Heart right ventricle (tissue), 16 donors: Measurements from ENCODE around the gene PHC3. TPM values are rescaled to one million over a fixed set of nuclear protein-coding genes. Genes with fewer than 3 reads are reported as not detected.

Experiments used
- ATAC-seq, 8 donors: fragments of 200-7000 bp; cut with Tn5 transposase; one replicate each; pipeline ENCODE4 v1.9.1; 2020; ENCODE audit warnings: mild to moderate bottlenecking in 8 of 8, moderate library complexity in 8 of 8, moderate number of reproducible peaks in 1 of 8
- DNase-seq, 2 donors: peaks; one replicate each; pipeline ENCODE4 v3.0.0-alpha.2; 2020
- H3K27ac ChIP-seq, 10 donors: fragments of 200-600 bp; sonication (generic) in 2 of 10; one replicate each; pipeline versions ENCODE4 v1.5.0 to v1.8.0; 2020 to 2022; ENCODE audit warnings: mild to moderate bottlenecking in 3 of 10
- H3K27me3 ChIP-seq, 7 donors: fragments of 200-600 bp; one replicate each; pipeline ENCODE4 v1.8.0; 2021 to 2022; ENCODE audit warnings: mild to moderate bottlenecking in 2 of 7
- H3K36me3 ChIP-seq, 9 donors: fragments of 200-600 bp; sonication (generic) in 1 of 9; one replicate each; pipeline versions ENCODE4 v1.5.0 to v1.8.0; 2020 to 2022; ENCODE audit warnings: mild to moderate bottlenecking in 2 of 9
- H3K4me1 ChIP-seq, 9 donors: fragments of 200-600 bp; sonication (generic) in 1 of 9; one replicate each; pipeline versions ENCODE4 v1.5.0 to v1.8.0; 2020 to 2022; ENCODE audit warnings: mild to moderate bottlenecking in 4 of 9
- H3K4me3 ChIP-seq, 10 donors: fragments of 200-600 bp; sonication (generic) in 2 of 10; one replicate each; pipeline versions ENCODE4 v1.5.0 to v1.8.0; 2020 to 2022; ENCODE audit warnings: mild to moderate bottlenecking in 7 of 10, moderate library complexity in 2 of 10
- H3K9me3 ChIP-seq, 11 donors: fragments of 200-600 bp in 10 of 11; sonication (generic) in 2 of 11; one replicate each; pipeline versions ENCODE4 v1.5.0 to v1.8.0; 2013 to 2022; ENCODE audit warnings: mild to moderate bottlenecking in 2 of 11, control low read depth in 1 of 11, moderate library complexity in 1 of 11
- WGBS, 2 donors: extraction: QIAGEN DNeasy Blood & Tissue Kit; methylation state at CpG; one replicate each; pipeline ENCODE4 v1.1.7; 2013; ENCODE audit warnings: inconsistent platforms in 1 of 2; 5-methylcytosine and 5-hydroxymethylcytosine counted together
- intact Hi-C, 10 donors: fragments of 100-400 bp; cut with DNase I; formaldehyde crosslinking; loops; one replicate each; pipeline versions ENCODE4 v1.11.1 to v1.14.2; 2022
- long read RNA-seq, 3 donors: library from polyadenylated mRNA; unstranded; transcript quantifications; one replicate each; pipeline ENCODE4 v2.0.0, GENCODE V29; 2020 to 2021
- polyA plus RNA-seq, 2 donors: library from polyadenylated mRNA; stranded (reverse); fragments of 200-250 nt; gene quantifications; one replicate each; pipeline ENCODE4 v1.2.3, GENCODE V29; 2013
- total RNA-seq, 10 donors: library from RNA; stranded (reverse); fragmentation: NEBNext Ultra II Directional in 3 of 10; extraction: Animal tissue kit (Norgen Biotek cat#: 25700) in 3 of 10; gene quantifications; one replicate each; pipeline versions ENCODE4 v1.2.1 to v1.2.4, GENCODE V29; 2021 to 2023
- TF ChIP-seq, protein P1 (sequence below), 9 donors: fragments of 200-600 bp; sonication (generic) in 2 of 9; IDR thresholded peaks; one replicate each; pipeline versions ENCODE4 v1.5.0 to v1.8.0; 2021 to 2022; ENCODE audit warnings: antibody characterized with exemption in 9 of 9, mild to moderate bottlenecking in 5 of 9, moderate library complexity in 1 of 9
- donor health status: Arrhythmogenic right ventricular cardiomyopathy.
- donor health status: ischemic (EF 13 %, LVEDD 7.1; RV severe dilation, severe dysfunction).
- donor health status: healthy with polysubstance abuse.
- donor health status: DM: no; HTN: yes; CAD: no.
- donor health status: DM: no; HTN: no; CAD: no.
- donor health status: ischemic (EF 25% LVEDD 6.9; RV normal size, moderate dysfunction).
- donor health status: ischemic (EF 25% LVEDD 5.7; RV mildly dilated, moderate dysfunction).
- donor health status: healthy.
- donor health status: DM: yes; HTN: yes; CAD: no.
- donor health status: Ischemic cardiomyopathy.
- donor health status: ischemic (EF 35%, LVEDD 5.7; RV mildly dilated, moderate dysfunction).
- donor health status: nonischemic (EF 11% LVEDD 7.7; RV severe dilation, severe dysfunction).
- donor health status: DM: yes; HTN: yes; CAD: no.
- donor health status: PGD.
- donor health status: ischemic (EF 29% LVEDD 5.4; RV normal size, mild dysfunction).
- donor health status: nonischemic (EF 23%, LVEDD 6.1; RV moderate dilation, normal function).

The PHC3 gene
- total RNA-seq (10 to 100 TPM; 39.6 to 70.8 (median 56.2) TPM), polyA plus RNA-seq (1 to 10 TPM; 2.4 to 8.2 TPM)
- long read RNA-seq, donor 1, full-length matches to known transcripts: 2 of 4 reads
- long read RNA-seq, donor 1, partial matches to known transcripts: 0 of 4 reads
- long read RNA-seq, donor 1, other reads (novel, unspliced or antisense): 2 of 4 reads
- long read RNA-seq, donor 2, partial matches to known transcripts: 0 of 4 reads
- long read RNA-seq, donor 2, other reads (novel, unspliced or antisense): 4 of 4 reads
- long read RNA-seq, donor 3, full-length matches to known transcripts: 3 of 13 reads
- long read RNA-seq, donor 3, partial matches to known transcripts: 0 of 13 reads
- long read RNA-seq, donor 3, other reads (novel, unspliced or antisense): 10 of 13 reads

DNA sequence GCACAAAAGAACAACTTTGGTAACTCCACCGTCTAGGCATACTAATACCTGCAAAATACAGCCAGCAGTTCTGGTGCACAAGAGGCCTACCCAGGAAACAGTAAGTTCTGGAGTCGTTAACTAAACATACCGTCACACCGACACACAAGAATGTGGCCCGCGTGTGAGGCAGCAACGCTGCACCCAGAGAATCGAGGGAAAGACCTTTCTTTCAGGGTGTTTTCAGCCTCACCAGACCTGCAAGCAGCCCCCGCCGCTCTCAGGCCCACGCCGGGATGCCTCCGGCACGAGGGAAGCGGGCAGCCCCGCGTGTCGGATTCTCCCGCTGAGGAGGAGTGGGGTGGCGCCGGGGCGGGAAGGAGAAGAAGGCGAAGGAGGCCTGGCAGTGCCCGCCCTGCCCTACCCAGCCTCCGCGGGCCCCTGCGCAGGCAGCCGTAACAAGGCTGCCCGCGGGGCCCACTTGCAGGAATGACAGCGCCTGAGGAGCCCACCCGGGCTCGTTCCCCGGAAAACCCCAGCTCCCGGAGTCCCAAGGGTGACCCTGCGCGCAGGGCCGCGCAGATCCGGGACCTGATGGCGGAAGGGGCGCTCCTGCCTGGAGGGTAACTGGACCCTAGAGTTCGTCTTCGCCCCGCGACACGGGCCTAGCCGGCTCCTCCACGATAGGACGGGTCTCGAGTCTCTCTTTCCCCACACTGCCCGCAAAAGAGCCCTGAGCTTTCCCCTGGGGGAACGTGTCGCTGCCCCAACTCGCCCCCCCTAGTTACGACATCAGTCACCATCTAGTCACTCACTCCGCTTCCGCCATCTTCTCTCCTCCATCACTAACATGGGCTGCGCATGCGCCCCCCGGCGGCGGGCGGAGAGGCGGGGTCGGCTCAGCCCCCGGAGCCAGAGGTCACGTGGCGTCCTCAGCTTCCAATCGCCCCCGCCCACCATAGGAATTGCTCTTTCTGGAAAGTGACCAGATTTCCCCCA, at the start of gene PHC3:
Gene PHC3, minus strand, starts transcription at position 826 of the 978 bp plus-strand sequence. Its CDS starts 18 bp downstream, at position 808.
- 0 to 1% methylated on average over 63 to 71 of the region's 71 CpGs for WGBS, 2 donors
- Histone ChIP-seq H3K27ac (peak within 1 kb of the TSS; percentile 91 to 99 (median 94)), H3K4me3 (peak within 1 kb of the TSS; percentile 71 to 99 (median 88)), H3K9me3 (no peaks in the 10 kb centered on the region), H3K27me3 (no peaks in the 10 kb centered on the region), H3K36me3 (peaks cover 0 to 26% (median 18%) of the 10 kb centered on the region in 9 donors), H3K4me1 (peaks cover 0 to 28% (median 23%) of the 10 kb centered on the region in 9 donors)
- intact Hi-C loops: loop anchor here in 4 of 10 donors (2.0 to 10.0 kb wide), 4 partner anchors 42 to 176 kb away; partner anchors contain the start of genes SKIL (in 3 of the 4) and PRKCI (in 1 of the 4)
- DNase-seq (peak; percentile 95), ATAC-seq (peak; percentile 93 to 98 (median 97))
- TF ChIP-seq, protein P1, sequence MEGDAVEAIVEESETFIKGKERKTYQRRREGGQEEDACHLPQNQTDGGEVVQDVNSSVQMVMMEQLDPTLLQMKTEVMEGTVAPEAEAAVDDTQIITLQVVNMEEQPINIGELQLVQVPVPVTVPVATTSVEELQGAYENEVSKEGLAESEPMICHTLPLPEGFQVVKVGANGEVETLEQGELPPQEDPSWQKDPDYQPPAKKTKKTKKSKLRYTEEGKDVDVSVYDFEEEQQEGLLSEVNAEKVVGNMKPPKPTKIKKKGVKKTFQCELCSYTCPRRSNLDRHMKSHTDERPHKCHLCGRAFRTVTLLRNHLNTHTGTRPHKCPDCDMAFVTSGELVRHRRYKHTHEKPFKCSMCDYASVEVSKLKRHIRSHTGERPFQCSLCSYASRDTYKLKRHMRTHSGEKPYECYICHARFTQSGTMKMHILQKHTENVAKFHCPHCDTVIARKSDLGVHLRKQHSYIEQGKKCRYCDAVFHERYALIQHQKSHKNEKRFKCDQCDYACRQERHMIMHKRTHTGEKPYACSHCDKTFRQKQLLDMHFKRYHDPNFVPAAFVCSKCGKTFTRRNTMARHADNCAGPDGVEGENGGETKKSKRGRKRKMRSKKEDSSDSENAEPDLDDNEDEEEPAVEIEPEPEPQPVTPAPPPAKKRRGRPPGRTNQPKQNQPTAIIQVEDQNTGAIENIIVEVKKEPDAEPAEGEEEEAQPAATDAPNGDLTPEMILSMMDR (IDR thresholded peaks at IDR 0.05): peak in 7 of 9 donors; percentile 7 to 46 (median 26)

DNA sequence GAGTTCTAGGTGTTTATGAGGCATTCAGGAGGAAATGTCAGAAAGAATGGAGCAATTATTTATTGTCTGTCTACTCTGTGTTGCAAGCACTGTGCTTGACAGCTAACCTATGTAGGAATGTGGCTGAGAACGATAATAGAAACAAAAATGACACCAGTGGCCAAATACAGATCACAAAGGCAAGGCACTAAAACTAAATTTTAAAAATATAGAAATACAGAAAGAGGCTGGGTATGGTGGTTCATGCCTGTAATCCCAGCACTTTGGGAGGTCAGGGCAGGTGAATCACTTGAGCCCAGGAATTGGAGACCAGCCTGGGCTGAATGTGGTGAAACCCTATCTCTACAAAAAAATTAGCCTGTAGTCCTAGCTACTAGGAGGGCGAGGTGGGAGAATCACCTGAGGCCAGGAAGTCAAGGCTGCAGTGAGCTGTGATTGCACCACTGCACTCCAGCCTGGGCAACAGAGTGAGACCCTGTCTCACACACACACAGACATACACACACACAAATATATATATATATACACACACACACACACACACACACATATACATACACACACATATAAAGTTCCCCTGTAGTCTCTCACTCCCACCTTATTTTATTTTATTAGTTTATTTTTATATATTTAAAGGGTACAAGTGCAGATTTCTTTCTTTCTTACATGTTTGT, 46.7 kb upstream of the PHC3 start:
- no peak overlapping the region for H3K27ac ChIP-seq
- TF ChIP-seq, protein P1 (IDR thresholded peaks at IDR 0.05): no peak
- ATAC-seq (no peak), DNase-seq (no peak)
- H3K27me3 ChIP-seq: no peaks in the 10 kb centered on the region
- WGBS, 2 donors: 50 to 63% methylated on average over 2 of the region's 2 CpGs
- peaks cover 2 to 33% (median 14%) of the 10 kb centered on the region in 9 donors for H3K4me1 ChIP-seq
- no peaks in the 10 kb centered on the region for H3K36me3 ChIP-seq
- no peak overlapping the region for H3K4me3 ChIP-seq
- H3K9me3 ChIP-seq: no peaks in the 10 kb centered on the region
- intact Hi-C loops: no loop called here

DNA sequence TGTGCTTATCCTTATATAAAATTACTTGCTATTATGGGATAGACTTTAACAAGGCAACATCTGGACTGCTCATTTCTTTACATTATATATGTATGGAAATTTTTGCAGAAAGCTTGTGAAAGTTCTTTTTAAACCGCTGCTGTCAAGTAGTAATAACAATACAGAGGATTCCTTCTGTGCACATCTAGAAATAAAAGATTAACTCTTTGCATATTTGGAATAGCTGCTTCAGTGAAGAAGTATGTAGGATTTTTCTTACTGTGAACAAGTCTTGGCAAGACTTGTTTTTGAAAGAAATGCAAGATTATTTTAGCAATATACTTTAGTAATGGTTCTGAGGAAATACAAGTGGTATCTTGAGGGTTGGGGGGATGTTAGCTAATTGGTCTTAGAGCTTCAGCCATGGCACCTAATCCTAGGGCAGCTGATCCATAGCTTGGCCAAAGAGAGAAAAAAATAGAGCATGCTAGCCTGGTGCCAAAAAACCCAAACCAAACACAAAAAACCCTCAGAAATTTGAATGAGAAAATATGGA, 45.0 kb upstream of the PHC3 start:
- H3K4me3 ChIP-seq: no peak overlapping the region
- intact Hi-C loops: no loop called here
- H3K9me3 ChIP-seq: no peaks in the 10 kb centered on the region
- no peak overlapping the region for H3K27ac ChIP-seq
- TF ChIP-seq, protein P1 (IDR thresholded peaks at IDR 0.05): no peak
- H3K36me3 ChIP-seq: no peaks in the 10 kb centered on the region
- H3K27me3 ChIP-seq: no peaks in the 10 kb centered on the region
- 74 to 87% methylated on average over 1 of the region's 1 CpG for WGBS, 2 donors
- no peak for DNase-seq
- no peak for ATAC-seq
- peaks cover 3 to 35% (median 18%) of the 10 kb centered on the region in 9 donors for H3K4me1 ChIP-seq
